HG02610 (cell line): Measurements from ENCODE around the gene FAF2.

Experiments used
- ATAC-seq: cut with Tn5 transposase; IDR thresholded peaks from one replicate; pipeline ENCODE4 v1.9.1; 2021; ENCODE audit warnings: mild to moderate bottlenecking, moderate library complexity; ENCODE audit not compliant: unreplicated experiment

The FAF2 gene

GRCh38 chr5:176529741-176530141 lies 81.6 kb downstream of the FAF2 start:
- ATAC-seq, result no peak

DNA sequence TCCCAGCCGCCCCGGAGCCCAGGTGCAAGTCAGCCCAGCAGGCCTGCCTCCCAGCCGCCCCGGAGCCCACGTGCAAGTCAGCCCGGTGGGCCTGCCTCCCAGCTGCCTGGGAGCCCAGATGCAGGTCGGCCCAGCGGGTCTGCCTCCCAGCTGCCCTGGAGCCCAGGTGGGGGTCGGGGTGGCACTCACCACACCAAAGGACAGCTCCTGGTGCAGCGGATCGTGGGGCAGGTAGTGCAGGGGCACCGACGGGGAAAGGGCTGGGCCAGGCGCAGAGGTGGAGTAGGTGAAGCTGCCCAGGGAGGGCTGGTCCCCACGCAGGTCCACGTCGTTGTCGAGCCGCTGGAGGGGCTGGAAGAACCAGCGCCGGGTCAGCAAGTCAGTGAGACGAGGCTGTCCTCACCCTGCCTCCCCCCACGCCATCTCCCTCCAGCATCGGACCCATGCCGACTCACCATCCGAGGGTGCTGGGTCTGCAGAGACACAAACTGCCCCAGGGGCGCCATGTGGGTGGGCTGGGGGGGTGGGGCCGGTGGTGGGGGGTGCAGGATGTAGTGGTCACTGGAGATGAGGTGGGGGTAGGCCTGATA lies 82.3 kb downstream of the FAF2 start:
- ATAC-seq, result no peak

GRCh38 chr5:176530983-176531901 lies 83.1 kb downstream of the FAF2 start:
- no peak for ATAC-seq

DNA sequence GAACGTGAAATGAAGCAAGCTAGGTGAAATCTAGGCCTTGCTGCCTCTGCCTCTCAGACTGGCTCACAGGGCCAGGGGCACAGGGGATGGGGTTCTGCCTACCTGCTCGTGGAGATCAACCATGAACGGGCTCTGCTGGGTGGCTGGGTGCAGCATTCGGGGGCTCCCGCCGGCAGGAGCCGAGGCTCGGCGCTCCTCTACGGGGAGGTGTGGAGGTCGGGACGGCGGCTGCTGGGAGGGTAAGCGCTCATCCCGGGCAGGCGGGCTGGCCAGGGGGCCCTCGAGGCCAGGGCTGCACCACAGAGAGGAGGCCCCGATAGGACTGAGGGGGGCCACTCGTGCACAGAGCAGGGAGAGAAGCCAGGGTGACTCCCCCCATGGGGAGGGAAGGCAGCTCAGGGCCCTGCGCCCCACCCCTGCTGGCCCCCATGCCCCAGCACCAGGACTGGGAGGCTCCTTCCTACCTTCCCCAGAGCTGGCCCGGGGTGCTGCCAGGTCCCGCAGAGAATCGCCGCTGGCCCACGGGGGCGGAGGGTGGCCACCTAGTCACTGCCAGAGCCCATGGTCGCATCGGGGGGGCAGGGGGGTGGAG lies 83.8 kb downstream of the FAF2 start:
- no peak for ATAC-seq

DNA sequence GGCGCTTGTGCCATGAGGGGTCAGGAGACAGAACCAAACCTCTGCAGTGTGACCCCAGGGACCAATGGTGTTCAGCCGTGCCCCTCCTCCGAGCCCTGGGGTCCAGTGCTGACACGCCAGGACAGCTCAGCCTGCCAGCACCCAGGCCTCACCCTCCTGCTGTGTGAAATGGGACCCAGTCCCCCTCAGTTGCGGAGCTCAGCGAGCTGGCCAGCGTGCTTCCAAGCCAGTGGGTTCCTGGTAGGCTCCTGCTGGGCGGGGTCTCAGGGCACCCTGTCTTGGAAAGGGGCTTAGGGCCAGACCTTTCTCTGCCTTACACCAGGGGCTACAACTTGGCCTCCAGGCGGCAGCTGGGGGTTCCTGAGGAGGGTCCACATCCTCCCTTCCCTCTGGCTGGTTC lies 84.6 kb downstream of the FAF2 start:
- ATAC-seq, result no peak

GRCh38 chr5:176533390-176533789 lies 85.2 kb downstream of the FAF2 start:
- ATAC-seq, result no peak

- no peak for ATAC-seq
These were observed 85.9 kb downstream of the FAF2 start for GRCh38 chr5:176533894-176534611.

DNA sequence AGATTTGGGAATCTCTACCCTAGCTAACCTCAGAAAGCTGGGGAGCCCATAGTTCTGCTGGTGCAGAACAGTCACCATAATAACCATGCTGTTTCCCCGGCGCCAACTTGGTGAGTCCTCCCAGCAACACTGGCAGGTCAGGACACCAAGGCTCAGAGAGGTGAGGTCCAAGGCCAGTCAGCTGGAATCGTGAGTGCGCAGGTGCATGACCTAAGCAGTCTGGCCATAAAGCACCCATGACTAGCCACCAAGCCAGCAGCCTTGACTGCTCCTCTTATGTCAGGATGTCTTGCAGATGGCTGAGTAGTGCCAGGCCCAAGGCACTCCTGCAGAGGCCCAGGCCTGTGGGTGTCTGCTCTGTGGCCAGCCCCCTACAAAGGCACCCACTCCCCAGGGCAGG lies 86.5 kb downstream of the FAF2 start:
- no peak for ATAC-seq

DNA sequence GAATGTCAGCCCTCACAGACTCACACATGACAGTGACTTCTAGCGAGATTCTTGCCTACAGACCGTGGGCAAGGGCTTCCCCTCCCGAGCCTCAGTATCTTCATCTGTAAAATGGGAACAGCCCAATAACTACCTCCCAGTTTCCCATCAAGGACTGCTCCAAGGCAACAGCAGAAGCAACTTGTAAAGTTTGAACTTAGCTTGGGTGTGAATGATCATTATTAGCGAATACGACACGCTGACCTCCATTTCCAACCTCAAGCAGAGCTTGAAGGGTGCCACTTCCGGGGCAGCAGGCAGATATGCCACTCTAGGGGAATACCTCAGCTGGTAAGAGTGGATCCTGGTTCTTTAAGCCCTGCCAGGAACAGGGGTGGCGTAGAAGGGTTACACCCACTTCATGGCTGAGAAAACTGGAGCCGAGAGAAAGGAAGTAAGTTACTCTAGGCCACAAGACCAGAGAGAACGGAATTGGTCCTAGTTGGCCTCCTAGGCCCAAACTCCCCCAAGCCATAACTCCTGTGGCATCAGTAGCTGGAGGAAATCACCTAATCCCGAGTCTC lies 87.0 kb downstream of the FAF2 start:
- ATAC-seq, result no peak

DNA sequence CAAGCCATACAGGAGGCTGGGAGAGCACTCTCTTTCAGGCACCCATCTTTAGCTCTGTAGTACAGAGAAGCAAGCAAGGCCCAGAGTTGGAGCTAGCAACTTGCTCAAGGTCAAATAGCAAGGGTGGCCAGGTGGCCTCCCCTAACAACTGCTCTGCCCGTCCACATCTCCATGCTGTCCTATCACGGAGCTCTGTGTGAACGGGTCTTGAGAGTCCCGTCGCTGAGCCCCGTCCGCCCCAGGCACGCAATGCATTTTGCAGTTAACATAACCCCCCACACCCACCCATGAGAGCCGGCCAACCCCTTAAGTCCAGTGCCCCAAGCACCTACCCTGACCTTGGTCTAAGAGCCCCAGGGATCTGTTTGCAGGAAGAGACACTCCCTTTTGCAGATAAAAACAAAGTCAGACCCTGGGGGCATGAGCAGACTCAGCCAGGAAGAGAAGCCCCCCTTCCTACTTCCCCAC lies 87.5 kb downstream of the FAF2 start:
- no peak for ATAC-seq

DNA sequence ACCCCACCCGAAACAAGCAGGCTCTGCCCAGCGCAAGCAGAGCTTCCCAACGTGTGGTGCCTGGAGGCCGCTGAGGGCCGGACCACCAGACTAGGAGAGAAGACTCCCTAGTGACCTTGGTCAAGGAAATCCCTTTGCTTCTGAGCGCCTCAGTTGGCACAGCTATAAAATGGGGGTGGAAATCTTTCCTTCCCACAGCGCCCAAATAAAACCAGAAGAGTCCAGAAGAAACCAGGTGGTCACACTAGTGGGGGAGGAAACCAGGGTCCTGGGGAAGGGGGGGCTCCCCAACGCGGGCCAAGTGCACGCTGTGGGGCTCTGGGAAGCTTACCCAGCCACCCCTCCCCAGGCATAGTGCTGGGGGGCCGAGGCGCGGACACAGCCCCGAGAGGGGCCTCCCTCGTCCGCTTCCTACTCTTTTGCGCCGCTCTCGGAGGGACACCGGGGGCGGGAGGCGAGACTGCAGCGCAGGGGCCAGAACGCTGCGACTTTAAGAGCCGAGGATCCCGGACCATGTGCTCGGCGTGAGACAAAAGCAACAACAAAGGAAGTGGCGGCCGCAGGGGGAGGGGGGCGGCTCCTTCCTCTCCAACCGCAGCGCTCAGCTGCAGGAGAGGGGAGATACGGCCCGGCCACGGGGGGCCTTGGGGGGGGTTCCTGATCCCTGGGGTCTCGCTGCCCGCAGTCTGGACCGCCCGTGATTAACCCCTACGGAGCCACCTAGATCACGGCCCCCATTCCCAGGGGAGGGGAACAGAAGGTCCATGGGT lies 88.1 kb downstream of the FAF2 start:
- no peak for ATAC-seq

GRCh38 chr5:176536902-176537553 lies 88.8 kb downstream of the FAF2 start, which contains the start of gene RNF44:
Gene RNF44, minus strand, starts transcription at chr5:176537402. Its CDS starts 4,930 bp downstream, at chr5:176532472.
- ATAC-seq, result peak; percentile 54

DNA sequence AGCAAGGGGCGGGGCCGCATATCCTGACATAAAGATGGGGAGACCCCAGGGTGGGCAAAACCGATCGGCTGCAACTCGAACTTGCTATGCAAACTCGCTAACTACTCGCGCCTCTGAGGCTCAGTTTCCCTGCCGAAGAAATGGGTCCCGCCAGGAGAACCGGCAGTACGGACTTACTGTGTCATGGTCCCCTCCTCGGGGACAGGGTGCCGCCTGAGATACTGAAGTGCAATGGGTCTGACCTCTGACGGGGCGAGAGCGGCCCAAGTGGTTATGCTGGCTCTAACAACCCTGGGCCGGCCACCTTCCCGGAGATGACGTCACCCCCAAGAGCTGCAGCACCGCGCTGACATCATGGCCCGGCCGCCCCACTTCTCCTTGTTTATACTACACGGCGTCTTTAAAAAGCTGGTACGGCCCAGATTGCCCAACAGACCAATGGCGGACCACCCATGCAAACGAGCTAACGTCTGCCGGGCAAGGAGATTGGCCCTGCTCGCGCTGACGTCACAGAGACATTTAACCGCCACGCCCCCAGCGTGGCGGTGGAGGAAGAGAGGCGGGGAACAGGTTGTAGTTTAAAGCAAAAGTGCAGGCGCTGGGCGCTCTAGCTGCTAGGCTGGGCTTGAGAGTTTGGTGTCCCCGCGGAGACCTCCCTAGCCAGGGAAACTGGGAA lies 89.5 kb downstream of the FAF2 start:
- ATAC-seq, result peak; percentile 71

GRCh38 chr5:176538230-176538988 lies 90.2 kb downstream of the FAF2 start:
- ATAC-seq, result no peak

GRCh38 chr5:176538989-176539384 lies 90.8 kb downstream of the FAF2 start:
- ATAC-seq, result no peak

- no peak for ATAC-seq
These were observed 92.3 kb downstream of the FAF2 start for GRCh38 chr5:176540476-176540899.

DNA sequence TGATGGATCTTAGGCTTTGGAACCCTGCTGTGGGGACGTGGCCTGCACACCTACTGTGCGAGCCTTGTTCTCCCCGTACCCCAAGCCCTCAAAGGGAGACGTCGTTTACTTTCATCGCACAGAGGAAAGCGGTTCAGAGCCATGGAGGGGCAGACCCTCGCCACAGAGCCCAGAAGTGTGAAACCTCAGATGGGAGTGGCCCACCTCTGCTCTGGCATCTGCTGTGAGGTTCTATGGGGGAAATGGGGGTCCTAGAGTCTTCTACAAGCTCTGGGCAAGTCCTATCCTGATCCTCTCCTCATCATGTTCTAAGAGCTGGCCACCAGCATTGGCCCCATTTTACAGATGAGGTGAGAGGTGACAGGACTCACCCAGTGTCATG lies 92.8 kb downstream of the FAF2 start:
- no peak for ATAC-seq
